ENCODE results near the gene DPP9. TPM values are rescaled to one million over a fixed set of nuclear protein-coding genes. Genes with fewer than 3 reads are reported as not detected.
"Not testable (repeated sequence)": the region's sequence is repeated elsewhere in the genome, so short reads cannot be mapped to it uniquely, and the experiment has no call there.

Gene DPP9
- total RNA-seq, 1 donor from 2014 or later = 127 TPM

DNA sequence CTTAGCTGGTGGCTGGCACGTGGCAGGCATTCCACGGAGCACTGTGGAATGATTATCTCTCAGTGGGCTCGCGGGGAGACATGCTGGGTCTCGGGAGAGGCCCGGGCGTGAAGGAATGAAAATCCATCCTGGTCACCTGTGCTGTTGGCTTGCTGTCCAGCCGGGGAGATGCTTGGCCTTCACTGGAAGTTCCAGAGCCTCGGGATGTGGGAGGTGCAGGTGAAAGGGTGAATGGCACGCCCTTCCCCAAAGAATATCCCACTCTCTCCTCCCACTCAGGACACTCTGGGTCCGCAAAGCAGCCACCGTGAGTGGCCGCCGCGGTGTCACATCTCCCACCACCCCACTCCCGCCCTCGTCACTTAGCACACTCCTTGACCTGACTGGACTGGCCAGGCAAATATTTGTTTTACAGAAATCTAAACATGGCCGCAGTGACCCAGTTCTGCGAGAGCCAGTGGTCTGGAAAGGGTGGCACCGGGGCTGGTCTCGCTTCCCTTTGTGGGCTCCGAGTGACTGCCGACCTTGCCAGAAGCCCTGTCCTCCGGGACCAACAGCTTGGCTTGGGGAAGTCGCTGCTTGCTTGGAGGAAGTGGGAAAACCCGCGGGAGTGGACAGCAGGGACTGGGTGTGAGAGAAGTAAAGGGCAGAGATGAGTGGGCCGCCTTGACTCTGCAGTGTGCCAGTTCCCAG lies 8.0 kb downstream of the DPP9 start:
- no peak overlapping the region for H3K4me3 ChIP-seq (ENCODE audit: low read depth, low read length)
- no peak for DNase-seq (ENCODE audit: low read depth)
- TF ChIP-seq, protein P1, sequence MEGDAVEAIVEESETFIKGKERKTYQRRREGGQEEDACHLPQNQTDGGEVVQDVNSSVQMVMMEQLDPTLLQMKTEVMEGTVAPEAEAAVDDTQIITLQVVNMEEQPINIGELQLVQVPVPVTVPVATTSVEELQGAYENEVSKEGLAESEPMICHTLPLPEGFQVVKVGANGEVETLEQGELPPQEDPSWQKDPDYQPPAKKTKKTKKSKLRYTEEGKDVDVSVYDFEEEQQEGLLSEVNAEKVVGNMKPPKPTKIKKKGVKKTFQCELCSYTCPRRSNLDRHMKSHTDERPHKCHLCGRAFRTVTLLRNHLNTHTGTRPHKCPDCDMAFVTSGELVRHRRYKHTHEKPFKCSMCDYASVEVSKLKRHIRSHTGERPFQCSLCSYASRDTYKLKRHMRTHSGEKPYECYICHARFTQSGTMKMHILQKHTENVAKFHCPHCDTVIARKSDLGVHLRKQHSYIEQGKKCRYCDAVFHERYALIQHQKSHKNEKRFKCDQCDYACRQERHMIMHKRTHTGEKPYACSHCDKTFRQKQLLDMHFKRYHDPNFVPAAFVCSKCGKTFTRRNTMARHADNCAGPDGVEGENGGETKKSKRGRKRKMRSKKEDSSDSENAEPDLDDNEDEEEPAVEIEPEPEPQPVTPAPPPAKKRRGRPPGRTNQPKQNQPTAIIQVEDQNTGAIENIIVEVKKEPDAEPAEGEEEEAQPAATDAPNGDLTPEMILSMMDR (conservative IDR thresholded peaks at IDR 0.05; ENCODE audit: low read depth, low read length) = no peak

DNA sequence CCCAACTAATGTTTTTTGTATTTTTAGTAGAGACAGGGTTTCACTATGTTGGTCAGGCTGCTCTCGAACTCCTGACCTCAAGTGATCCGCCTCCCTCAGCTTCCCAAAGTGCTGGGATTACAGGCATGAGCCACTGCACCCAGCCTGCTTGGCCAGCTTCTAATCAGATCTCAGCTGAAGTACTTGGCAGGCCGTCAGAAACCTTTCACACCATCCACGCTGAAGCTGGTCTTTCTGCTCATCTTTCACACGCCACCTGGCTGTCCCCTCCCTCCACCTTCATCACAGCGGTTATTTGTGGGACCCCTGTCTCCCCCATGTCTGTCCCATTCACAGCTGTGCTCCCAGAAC lies 8.5 kb downstream of the DPP9 start:
- DNase-seq (ENCODE audit: low read depth); H3K4me3 ChIP-seq (ENCODE audit: low read depth, low read length): not testable (repeated sequence)

DNA sequence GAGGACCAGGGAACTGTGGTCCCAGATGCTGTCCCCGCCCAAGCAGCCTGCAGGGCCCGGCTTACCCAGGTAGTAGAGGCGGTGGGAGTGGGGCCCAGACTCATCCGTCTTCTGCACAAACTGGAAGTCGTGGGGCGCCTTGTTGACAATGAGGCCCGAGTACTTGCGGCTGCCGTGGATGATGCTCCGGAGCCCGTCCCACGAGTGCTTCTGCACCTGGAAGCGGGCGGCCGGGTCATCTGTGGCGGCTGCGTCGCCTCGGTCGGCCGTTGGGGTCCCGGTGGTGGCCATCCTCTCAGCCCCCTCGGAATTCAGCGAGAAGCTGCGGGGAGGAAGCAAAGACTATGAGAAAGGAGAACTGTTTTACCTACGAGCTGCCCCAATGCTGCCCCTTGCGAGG lies 9.6 kb downstream of the DPP9 start:
- DNase-seq (ENCODE audit: low read depth) = no peak
- H3K4me3 ChIP-seq (ENCODE audit: low read depth, low read length) = no peak overlapping the region

DNA sequence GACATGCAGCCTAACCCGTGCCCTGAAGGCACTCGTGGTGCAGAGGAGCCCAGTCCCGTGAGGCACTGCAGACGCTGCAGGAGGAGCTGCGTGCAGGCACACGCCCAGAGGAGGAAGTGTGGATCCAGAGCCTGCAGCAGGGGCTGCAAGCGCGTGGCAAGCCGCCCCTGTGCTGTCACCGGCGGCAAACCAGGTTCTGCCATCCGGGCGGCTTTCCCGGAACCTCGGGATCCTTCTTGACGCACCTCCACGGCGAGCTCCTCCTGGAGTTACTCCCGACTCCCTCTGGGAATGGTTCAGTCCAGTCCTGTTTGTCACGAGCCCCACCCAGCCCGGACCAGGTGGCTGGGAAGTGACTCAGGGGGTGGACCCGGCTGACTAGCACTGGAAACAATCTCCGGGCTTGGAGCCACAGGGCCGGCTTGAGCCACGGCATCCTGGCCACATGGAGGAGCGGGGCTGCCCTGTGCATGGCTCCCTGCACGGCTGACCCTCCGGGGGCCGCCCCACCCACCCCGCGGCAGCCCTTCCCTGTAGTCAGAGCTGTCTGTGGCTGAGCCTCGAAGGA lies 10.2 kb downstream of the DPP9 start:
- DNase-seq (ENCODE audit: low read depth) = peak; percentile 47
- TF ChIP-seq, protein P1 (conservative IDR thresholded peaks at IDR 0.05; ENCODE audit: low read depth, low read length) = no peak
- no peak overlapping the region for H3K4me3 ChIP-seq (ENCODE audit: low read depth, low read length)

More for the DNA sequence above, 9.6 kb downstream of the DPP9 start:
- TF ChIP-seq, protein P1 (conservative IDR thresholded peaks at IDR 0.05; ENCODE audit: low read depth, low read length) = no peak

DNA sequence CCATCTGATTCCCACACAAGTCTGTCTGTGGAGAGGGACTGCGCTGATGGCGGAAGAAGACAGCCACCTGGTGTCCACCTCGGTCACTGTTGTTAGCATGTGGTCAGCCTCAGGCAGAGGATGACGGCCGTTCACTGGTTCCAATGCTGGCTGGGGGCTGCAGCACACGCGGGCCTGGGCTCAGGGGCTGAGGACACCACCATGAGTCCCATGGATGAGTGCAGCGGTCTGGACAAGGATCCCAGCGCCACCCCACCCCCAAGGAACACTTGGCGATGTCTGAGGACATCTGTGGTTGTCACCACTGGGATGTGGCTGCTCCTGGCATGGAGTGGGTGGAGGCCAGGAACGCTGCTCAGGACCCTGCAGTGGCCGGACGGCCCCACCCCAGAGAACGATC lies 10.9 kb downstream of the DPP9 start:
- H3K4me3 ChIP-seq (ENCODE audit: low read depth, low read length) = no peak overlapping the region
- TF ChIP-seq, protein P1 (conservative IDR thresholded peaks at IDR 0.05; ENCODE audit: low read depth, low read length) = no peak
- no peak for DNase-seq (ENCODE audit: low read depth)

DNA sequence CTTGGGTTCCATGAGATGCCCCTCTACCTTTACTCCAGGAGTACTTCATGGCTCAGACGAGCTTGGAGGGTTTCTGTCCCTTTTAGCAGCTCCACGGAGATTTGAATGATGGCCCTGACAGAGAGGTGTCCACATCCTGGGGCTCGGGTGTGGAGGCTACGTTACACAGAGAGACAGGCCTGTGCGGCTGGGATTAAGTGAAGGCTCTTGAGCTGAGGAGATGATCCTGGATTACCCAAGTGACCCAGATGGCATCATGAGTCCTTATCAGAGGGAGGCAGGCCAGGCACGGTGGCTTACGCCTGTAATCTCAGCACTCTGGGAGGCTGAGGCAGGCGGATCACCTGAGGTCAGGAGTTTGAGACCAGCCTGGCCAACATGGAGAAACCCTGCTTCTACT lies 12.4 kb downstream of the DPP9 start:
- H3K4me3 ChIP-seq (ENCODE audit: low read depth, low read length) = no peak overlapping the region
- TF ChIP-seq, protein P1 (conservative IDR thresholded peaks at IDR 0.05; ENCODE audit: low read depth, low read length) = no peak
- DNase-seq (ENCODE audit: low read depth) = no peak

DNA sequence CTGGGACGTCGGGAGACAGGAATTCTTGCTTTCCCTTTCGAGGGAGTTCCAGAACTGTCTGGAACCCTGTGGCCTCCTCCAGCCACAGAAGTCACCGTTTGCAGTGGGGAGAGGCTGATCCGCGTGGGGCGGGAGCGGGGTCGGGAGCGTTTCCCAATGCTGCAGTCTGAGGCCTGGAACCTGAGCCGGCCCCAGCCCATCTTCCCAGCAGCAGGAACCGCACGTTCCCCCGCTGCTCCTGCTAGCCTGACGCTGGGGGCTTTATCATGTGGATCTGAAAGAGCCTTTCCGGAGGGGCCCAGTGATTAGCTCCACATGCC lies 13.4 kb downstream of the DPP9 start:
- TF ChIP-seq, protein P1 (conservative IDR thresholded peaks at IDR 0.05; ENCODE audit: low read depth, low read length) = no peak
- no peak overlapping the region for H3K4me3 ChIP-seq (ENCODE audit: low read depth, low read length)
- no peak for DNase-seq (ENCODE audit: low read depth)

All from epithelial cell of proximal tubule (primary cell).